Fibroblast of villous mesenchyme (primary cell): ENCODE measurements around the gene HIVEP3. TPM values are rescaled to one million over a fixed set of nuclear protein-coding genes. Genes with fewer than 3 reads are reported as not detected.

ENCODE experiments used
- DNase-seq: peaks from one replicate; pipeline ENCODE4 v3.0.0-alpha.2; 2010; ENCODE audit warnings: low read depth
- H3K4me3 ChIP-seq: 2 replicates; pipeline ENCODE4 v1.5.1; 2011; ENCODE audit warnings: low read depth, mild to moderate bottlenecking, low read length
- total RNA-seq: library from RNA; depleted of rRNA; stranded (reverse); fragments of >200 nt; gene quantifications from 2 replicates; pipeline ENCODE4 v1.2.3, GENCODE V29; 2012
- TF ChIP-seq, protein P1 (sequence below): IDR thresholded peaks from 2 replicates; pipeline ENCODE4 v1.5.1; 2012; ENCODE audit warnings: low read depth, mild to moderate bottlenecking, low read length; ENCODE audit not compliant: insufficient read depth

HIVEP3 gene
- total RNA-seq, 1 donor: 0.86 TPM

GRCh38 chr1:41662765-41663437 lies 255.8 kb downstream of the HIVEP3 start:
- peak overlapping the region; percentile 49 for H3K4me3 ChIP-seq
- TF ChIP-seq, protein P1, sequence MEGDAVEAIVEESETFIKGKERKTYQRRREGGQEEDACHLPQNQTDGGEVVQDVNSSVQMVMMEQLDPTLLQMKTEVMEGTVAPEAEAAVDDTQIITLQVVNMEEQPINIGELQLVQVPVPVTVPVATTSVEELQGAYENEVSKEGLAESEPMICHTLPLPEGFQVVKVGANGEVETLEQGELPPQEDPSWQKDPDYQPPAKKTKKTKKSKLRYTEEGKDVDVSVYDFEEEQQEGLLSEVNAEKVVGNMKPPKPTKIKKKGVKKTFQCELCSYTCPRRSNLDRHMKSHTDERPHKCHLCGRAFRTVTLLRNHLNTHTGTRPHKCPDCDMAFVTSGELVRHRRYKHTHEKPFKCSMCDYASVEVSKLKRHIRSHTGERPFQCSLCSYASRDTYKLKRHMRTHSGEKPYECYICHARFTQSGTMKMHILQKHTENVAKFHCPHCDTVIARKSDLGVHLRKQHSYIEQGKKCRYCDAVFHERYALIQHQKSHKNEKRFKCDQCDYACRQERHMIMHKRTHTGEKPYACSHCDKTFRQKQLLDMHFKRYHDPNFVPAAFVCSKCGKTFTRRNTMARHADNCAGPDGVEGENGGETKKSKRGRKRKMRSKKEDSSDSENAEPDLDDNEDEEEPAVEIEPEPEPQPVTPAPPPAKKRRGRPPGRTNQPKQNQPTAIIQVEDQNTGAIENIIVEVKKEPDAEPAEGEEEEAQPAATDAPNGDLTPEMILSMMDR: no peak
- DNase-seq: peak; percentile 88

DNA sequence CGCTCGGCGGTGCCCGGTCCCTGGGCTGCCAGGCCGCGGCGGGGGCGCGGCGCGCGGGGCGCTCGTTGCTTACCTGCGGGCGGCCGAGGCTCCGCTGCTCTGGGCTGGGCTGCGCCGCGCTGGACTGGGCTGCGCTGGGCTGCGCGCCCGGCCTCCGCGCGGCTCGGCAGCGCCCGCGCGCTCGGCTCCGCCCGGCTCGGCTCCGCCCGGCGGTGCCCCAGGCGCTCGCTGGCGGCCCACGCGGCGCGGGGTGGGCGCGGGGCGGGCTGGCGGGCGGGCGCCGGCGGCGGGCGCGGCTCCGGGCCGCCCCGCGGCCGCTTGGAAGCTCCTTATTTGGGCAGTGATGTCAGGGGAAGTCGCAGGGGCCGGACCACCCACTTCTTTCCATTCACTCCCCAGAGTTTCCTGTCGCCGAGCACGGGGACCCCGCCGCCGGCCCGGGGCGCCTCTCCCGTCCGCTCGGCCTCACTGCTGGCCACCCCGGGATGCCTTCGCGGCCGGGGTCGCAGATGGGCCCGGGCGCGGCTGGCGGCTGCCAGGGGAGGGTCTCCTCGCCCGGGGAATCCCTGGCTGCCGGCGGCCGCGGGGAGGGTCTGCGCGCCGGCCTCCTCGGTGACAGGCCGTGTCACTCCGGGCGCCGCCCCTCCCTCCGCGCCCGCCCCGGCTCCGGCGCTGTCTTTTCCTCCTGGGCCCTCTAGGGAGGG lies 256.5 kb downstream of the HIVEP3 start:
- TF ChIP-seq, protein P1: no peak
- peak overlapping the region; percentile 67 for H3K4me3 ChIP-seq
- peak; percentile 87 for DNase-seq

- TF ChIP-seq, protein P1: no peak
- no peak for DNase-seq
These were observed 257.2 kb downstream of the HIVEP3 start for GRCh38 chr1:41661428-41662060.

GRCh38 chr1:41660570-41661427 lies 257.9 kb downstream of the HIVEP3 start:
- TF ChIP-seq, protein P1: no peak
- no peak for DNase-seq
- peak overlapping the region; percentile 67 for H3K4me3 ChIP-seq

More at GRCh38 chr1:41661428-41662060, 257.2 kb downstream of the HIVEP3 start:
- H3K4me3 ChIP-seq: peak overlapping the region; percentile 67

- no peak for DNase-seq
- TF ChIP-seq, protein P1: no peak
- H3K4me3 ChIP-seq: no peak overlapping the region
These were observed 258.8 kb downstream of the HIVEP3 start for GRCh38 chr1:41659903-41660302.

DNA sequence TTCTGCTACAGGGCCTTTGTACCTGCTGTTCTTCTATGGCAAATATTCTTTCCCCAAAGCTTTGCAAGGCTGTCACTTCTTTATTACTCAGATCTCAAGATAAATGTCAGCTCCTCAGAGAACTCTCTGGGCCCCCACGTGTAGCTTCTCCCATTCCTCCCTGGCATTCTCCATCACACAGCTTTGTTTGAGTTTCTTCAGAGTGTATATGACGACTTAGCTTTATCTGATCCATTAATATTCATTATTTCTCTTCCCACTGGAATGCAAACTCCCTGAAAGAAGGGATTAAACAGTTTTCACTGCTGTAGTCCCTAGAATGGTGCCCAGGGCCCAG lies 259.6 kb downstream of the HIVEP3 start:
- no peak for DNase-seq
- H3K4me3 ChIP-seq: no peak overlapping the region
- TF ChIP-seq, protein P1: no peak
